Measurements from ENCODE around the gene RD3L. TPM values are rescaled to one million over a fixed set of nuclear protein-coding genes. Genes with fewer than 3 reads are reported as not detected.

RD3L gene
- total and polyA plus RNA-seq, 2 of the 13 experiments (the other 11 are each of a cell fraction or from before 2014, with no cell fraction given) = not detected

DNA sequence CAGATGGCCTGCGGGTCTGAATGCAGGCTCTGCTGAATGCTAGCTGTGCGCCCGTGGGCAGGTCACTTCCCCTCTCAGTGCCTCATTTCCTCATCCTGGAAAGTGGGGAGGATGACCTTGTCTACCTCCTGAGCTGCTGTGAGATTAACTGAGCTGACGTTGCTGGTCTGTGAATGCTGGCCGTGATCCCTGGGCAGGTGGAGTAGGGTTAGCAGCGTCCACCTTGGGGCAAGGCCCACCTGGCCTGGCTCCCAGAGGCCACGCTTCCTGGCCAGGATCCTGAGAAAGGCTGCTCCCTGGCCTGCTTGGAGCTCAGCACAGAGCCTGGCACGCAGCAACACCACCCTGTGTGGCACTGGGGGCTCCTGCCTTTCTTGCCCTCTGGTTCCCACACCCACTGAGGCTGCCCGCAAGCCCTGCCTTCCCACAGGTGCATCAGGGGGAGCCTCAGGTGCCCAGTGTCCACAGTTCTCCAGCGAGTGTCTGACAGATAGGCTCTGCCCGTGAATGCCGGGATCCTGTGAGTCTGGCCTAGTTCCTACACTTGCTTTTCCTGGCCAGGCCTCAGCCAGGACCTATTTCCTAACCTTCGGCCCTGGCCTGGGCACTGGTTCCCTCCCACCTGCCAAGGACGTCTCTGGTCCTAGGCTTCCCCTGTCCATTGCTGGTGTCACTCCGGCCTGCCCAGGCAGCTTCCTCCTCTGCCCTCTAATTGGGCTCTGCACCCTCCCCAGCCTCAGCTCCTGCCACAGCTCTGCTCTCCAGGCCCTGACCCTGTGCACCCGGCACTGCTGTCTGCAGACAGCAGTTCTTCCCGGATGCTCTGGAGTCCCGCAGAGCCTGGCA is 51.3 kb downstream of the RD3L start (continued):
- TF ChIP-seq ZSCAN12 (CRISPR knock-in tag; IDR thresholded peaks at IDR 0.05) = no peak
- TF ChIP-seq, protein P1, sequence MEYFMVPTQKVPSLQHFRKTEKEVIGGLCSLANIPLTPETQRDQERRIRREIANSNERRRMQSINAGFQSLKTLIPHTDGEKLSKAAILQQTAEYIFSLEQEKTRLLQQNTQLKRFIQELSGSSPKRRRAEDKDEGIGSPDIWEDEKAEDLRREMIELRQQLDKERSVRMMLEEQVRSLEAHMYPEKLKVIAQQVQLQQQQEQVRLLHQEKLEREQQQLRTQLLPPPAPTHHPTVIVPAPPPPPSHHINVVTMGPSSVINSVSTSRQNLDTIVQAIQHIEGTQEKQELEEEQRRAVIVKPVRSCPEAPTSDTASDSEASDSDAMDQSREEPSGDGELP (IDR thresholded peaks at IDR 0.05; ENCODE audit: borderline replicate concordance, low read depth) = peak; percentile 29; the same call in 1 of the 2 replicates
- no peak; the same call in 1 of the 2 replicates for TF ChIP-seq ZNF451 (CRISPR knock-in tag; IDR thresholded peaks at IDR 0.05)
- TF ChIP-seq MTF2 (CRISPR knock-in tag; IDR thresholded peaks at IDR 0.05; ENCODE audit: borderline replicate concordance) = no peak
- TF ChIP-seq ZBTB7A (CRISPR knock-in tag; IDR thresholded peaks at IDR 0.05) = no peak
- TF ChIP-seq, protein P2, sequence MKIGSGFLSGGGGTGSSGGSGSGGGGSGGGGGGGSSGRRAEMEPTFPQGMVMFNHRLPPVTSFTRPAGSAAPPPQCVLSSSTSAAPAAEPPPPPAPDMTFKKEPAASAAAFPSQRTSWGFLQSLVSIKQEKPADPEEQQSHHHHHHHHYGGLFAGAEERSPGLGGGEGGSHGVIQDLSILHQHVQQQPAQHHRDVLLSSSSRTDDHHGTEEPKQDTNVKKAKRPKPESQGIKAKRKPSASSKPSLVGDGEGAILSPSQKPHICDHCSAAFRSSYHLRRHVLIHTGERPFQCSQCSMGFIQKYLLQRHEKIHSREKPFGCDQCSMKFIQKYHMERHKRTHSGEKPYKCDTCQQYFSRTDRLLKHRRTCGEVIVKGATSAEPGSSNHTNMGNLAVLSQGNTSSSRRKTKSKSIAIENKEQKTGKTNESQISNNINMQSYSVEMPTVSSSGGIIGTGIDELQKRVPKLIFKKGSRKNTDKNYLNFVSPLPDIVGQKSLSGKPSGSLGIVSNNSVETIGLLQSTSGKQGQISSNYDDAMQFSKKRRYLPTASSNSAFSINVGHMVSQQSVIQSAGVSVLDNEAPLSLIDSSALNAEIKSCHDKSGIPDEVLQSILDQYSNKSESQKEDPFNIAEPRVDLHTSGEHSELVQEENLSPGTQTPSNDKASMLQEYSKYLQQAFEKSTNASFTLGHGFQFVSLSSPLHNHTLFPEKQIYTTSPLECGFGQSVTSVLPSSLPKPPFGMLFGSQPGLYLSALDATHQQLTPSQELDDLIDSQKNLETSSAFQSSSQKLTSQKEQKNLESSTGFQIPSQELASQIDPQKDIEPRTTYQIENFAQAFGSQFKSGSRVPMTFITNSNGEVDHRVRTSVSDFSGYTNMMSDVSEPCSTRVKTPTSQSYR (CRISPR knock-in tag; IDR thresholded peaks at IDR 0.05; ENCODE audit: borderline replicate concordance) = no peak
- no peak for TF ChIP-seq GTF3A (CRISPR knock-in tag; conservative IDR thresholded peaks at IDR 0.05)
- TF ChIP-seq ZNF337 (CRISPR knock-in tag; IDR thresholded peaks at IDR 0.05; ENCODE audit: borderline replicate concordance, low read depth) = no peak
- TF ChIP-seq ZSCAN29 (CRISPR knock-in tag; conservative IDR thresholded peaks at IDR 0.05) = no peak
- no peak for TF ChIP-seq NONO (IDR thresholded peaks at IDR 0.05)
- no peak for TF ChIP-seq NONO (CRISPR knock-in tag; conservative IDR thresholded peaks at IDR 0.05)
- TF ChIP-seq ZNF234 (CRISPR knock-in tag; conservative IDR thresholded peaks at IDR 0.05) = no peak
- TF ChIP-seq ZNF230 (CRISPR knock-in tag; IDR thresholded peaks at IDR 0.05) = no peak
- TF ChIP-seq ZNF34 (CRISPR knock-in tag; IDR thresholded peaks at IDR 0.05; ENCODE audit: borderline replicate concordance) = no peak
- TF ChIP-seq ZMYM4 (CRISPR knock-in tag; IDR thresholded peaks at IDR 0.05) = no peak
- TF ChIP-seq FOXA1 (IDR thresholded peaks at IDR 0.05) = no peak
- TF ChIP-seq FOXA1 (CRISPR knock-in tag; IDR thresholded peaks at IDR 0.05) = no peak
- no peak for TF ChIP-seq ZNF274 (CRISPR knock-in tag; IDR thresholded peaks at IDR 0.05)
- TF ChIP-seq, protein P3, sequence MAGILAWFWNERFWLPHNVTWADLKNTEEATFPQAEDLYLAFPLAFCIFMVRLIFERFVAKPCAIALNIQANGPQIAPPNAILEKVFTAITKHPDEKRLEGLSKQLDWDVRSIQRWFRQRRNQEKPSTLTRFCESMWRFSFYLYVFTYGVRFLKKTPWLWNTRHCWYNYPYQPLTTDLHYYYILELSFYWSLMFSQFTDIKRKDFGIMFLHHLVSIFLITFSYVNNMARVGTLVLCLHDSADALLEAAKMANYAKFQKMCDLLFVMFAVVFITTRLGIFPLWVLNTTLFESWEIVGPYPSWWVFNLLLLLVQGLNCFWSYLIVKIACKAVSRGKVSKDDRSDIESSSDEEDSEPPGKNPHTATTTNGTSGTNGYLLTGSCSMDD (CRISPR knock-in tag; IDR thresholded peaks at IDR 0.05) = no peak
- peak; percentile 21; the same call in 1 of the 2 replicates for TF ChIP-seq TAF1 (CRISPR knock-in tag; IDR thresholded peaks at IDR 0.05)
- 0 out of 2 replicates have a peak, but pooled peaks have one; percentile 16 for TF ChIP-seq RXRA (CRISPR knock-in tag; IDR thresholded peaks at IDR 0.05)
- TF ChIP-seq MED13 (CRISPR knock-in tag; IDR thresholded peaks at IDR 0.05) = peak; percentile 58; the same call in 1 of the 2 replicates
- TF ChIP-seq GLI4 (CRISPR knock-in tag; IDR thresholded peaks at IDR 0.05; ENCODE audit: borderline replicate concordance) = no peak
- 0 out of 2 replicates have a peak, but pooled peaks have one; percentile 72 for TF ChIP-seq ZNF232 (CRISPR knock-in tag; IDR thresholded peaks at IDR 0.05; ENCODE audit: borderline replicate concordance)
- TF ChIP-seq ZC3H4 (CRISPR knock-in tag; IDR thresholded peaks at IDR 0.05; ENCODE audit: borderline replicate concordance) = no peak
- no peak for TF ChIP-seq ZNF20 (CRISPR knock-in tag; IDR thresholded peaks at IDR 0.05)
- TF ChIP-seq ZNF343 (CRISPR knock-in tag; IDR thresholded peaks at IDR 0.05) = no peak
- TF ChIP-seq MTA1 (CRISPR knock-in tag; IDR thresholded peaks at IDR 0.05; ENCODE audit: borderline replicate concordance) = peak; percentile 34; the same call in 1 of the 2 replicates
